Measurements from ENCODE around the gene NDUFB6. TPM values are rescaled to one million over a fixed set of nuclear protein-coding genes. Genes with fewer than 3 reads are reported as not detected.
A peak's percentile ranks its signal among the peaks of the same experiment; 100 is the strongest.

The NDUFB6 gene
- total RNA-seq, 1 experiment from 2014 or later: 46.9 TPM

- H3K27me3 ChIP-seq (ENCODE audit: insufficient read depth, low read depth): no peaks in the 10 kb centered on the region
- no peak overlapping the region for H3K27ac ChIP-seq
- no peak overlapping the region for H3K4me2 ChIP-seq
- H3K9me2 ChIP-seq (ENCODE audit: insufficient read depth): no peaks in the 10 kb centered on the region
- H3K36me3 ChIP-seq (ENCODE audit: low read depth): no peaks in the 10 kb centered on the region
- no peaks in the 10 kb centered on the region for H3K79me2 ChIP-seq (ENCODE audit: low read depth)
- ChIA-PET POLR2A (ENCODE audit: unreplicated experiment) (no interaction called here), CTCF (no interaction called here)
- BruUV-seq (replicated peaks): no TSS peak
- H3F3A ChIP-seq (ENCODE audit: insufficient read depth, low read depth): no peaks in the 10 kb centered on the region
- no peaks in the 10 kb centered on the region for H3K9me3 ChIP-seq (ENCODE audit: insufficient read depth, low read depth)
- no peaks in the 10 kb centered on the region for H3K4me1 ChIP-seq (replicated peaks; ENCODE audit: insufficient read depth)
- no peak overlapping the region for H3K4me3 ChIP-seq
- DNase-seq: no peak
- no peaks in the 10 kb centered on the region for H4K20me1 ChIP-seq (ENCODE audit: insufficient read depth)
- H2AFZ ChIP-seq: no peak overlapping the region
- intact Hi-C loops (cut with micrococcal nuclease; ENCODE audit: unreplicated experiment): no loop called here
- TF ChIP-seq EZH2 (IDR thresholded peaks at IDR 0.05; ENCODE audit: low read depth): no peak
- TF ChIP-seq, protein P1, sequence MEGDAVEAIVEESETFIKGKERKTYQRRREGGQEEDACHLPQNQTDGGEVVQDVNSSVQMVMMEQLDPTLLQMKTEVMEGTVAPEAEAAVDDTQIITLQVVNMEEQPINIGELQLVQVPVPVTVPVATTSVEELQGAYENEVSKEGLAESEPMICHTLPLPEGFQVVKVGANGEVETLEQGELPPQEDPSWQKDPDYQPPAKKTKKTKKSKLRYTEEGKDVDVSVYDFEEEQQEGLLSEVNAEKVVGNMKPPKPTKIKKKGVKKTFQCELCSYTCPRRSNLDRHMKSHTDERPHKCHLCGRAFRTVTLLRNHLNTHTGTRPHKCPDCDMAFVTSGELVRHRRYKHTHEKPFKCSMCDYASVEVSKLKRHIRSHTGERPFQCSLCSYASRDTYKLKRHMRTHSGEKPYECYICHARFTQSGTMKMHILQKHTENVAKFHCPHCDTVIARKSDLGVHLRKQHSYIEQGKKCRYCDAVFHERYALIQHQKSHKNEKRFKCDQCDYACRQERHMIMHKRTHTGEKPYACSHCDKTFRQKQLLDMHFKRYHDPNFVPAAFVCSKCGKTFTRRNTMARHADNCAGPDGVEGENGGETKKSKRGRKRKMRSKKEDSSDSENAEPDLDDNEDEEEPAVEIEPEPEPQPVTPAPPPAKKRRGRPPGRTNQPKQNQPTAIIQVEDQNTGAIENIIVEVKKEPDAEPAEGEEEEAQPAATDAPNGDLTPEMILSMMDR (conservative IDR thresholded peaks at IDR 0.05): no peak
These were observed 39.6 kb downstream of the NDUFB6 start for GRCh38 chr9:32533336-32533735.

DNA sequence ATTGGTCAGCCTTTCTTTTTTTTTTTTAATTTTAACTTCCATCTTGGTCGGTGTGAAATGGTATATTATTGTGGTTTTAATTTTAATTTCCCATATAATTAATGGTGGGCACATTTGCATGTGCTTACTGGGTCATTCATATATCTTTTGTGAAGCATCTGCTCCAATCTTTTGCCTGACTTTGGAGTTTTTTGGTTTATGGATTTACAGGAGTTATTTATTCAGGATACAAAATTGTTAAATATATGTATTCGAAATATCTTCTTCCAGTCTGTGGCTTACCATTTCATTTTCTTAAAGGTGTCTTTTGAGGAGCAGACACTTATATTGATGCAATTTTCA lies 46.3 kb downstream of the NDUFB6 start:
- CTCF ChIA-PET: interaction anchor here (0.6 to 2.1 kb wide), 11 partner anchors 19 to 679 kb away, joined by 3 to 16 read pairs (median 3); no protein-coding TSS in a partner anchor
- intact Hi-C loops (cut with micrococcal nuclease; ENCODE audit: unreplicated experiment): loop anchor here (1.0 to 2.0 kb wide), 4 partner anchors 47 to 147 kb away; partner anchors contain the start of genes ACO1 and NDUFB6
- Histone ChIP-seq H3K9me3 (ENCODE audit: insufficient read depth, low read depth) (no peaks in the 10 kb centered on the region), H2AFZ (peak overlapping the region; percentile 78), H3K27ac (peak overlapping the region; percentile 25), H3K79me2 (ENCODE audit: low read depth) (no peaks in the 10 kb centered on the region), H4K20me1 (ENCODE audit: insufficient read depth) (no peaks in the 10 kb centered on the region), H3K4me3 (peak overlapping the region; percentile 69; the same call in 1 of the 2 replicates), H3K9me2 (ENCODE audit: insufficient read depth) (no peaks in the 10 kb centered on the region), H3F3A (ENCODE audit: insufficient read depth, low read depth) (peaks cover 22% of the 10 kb centered on the region; the same call in 1 of the 2 replicates), H3K36me3 (ENCODE audit: low read depth) (no peaks in the 10 kb centered on the region), H3K4me1 (replicated peaks; ENCODE audit: insufficient read depth) (peaks cover 11% of the 10 kb centered on the region), H3K4me2 (peak overlapping the region; percentile 72), H3K27me3 (ENCODE audit: insufficient read depth, low read depth) (no peaks in the 10 kb centered on the region)
- TF ChIP-seq, protein P1 (conservative IDR thresholded peaks at IDR 0.05): peak; percentile 13; the same call in 1 of the 2 replicates
- no peak for TF ChIP-seq EZH2 (IDR thresholded peaks at IDR 0.05; ENCODE audit: low read depth)
- POLR2A ChIA-PET (ENCODE audit: unreplicated experiment): interaction anchor here (0.5 to 0.7 kb wide), 5 partner anchors 38 to 967 kb away, joined by 3 to 12 read pairs (median 5); no protein-coding TSS in a partner anchor
- BruUV-seq (replicated peaks): no TSS peak
- no peak for DNase-seq

DNA sequence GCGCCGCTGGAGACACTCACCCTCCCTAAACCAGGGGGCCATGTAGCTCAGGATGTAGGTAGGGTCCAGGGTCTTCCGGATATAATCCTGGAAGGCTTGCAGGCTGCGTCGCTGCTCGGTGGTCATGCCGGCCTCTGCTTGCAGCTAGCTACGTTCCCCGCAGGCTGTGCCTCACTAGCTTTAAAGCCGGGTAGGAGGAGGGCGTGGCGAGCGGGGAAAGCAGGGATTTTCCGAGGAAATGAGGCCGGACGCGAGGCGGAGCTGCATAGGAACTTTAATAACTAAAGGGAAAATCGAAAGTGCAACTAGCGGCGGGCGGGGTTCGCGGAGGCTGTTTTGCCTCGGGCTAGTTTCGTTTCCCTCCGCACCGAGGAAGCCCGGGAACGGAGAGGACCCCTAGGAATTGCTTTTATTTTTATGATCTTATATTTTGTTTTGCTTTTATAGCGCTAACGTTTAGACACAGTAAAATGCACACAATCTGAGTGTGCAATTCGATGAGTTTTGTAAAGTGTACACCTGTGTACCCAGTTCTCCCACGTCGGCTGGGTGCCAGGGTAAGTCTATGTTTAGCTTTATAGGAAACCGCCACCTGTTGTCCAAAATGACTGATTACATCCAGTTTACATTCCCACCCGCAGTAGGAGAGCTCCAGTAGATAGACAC lies 46.8 kb downstream of the NDUFB6 start, which contains the start of gene RIGI:
Gene RIGI (minus strand): TSS at position 156 of the 666 bp plus-strand sequence. CDS start 30 bp downstream, at position 126.
- H3K27ac ChIP-seq: peak within 1 kb of the TSS; percentile 68
- H3K79me2 ChIP-seq (ENCODE audit: low read depth): no peaks in the 10 kb centered on the region
- H3K9me2 ChIP-seq (ENCODE audit: insufficient read depth): no peaks in the 10 kb centered on the region
- peak within 1 kb of the TSS; percentile 81 for H3K4me2 ChIP-seq
- ChIA-PET POLR2A (ENCODE audit: unreplicated experiment) (interaction anchor here (0.5 to 0.7 kb wide), 6 partner anchors 26 to 131 kb away, joined by 3 to 6 read pairs (median 4); partner anchors contain the start of gene SMIM27), CTCF (interaction anchor here (0.6 to 2.1 kb wide), 11 partner anchors 18 to 678 kb away, joined by 3 to 16 read pairs (median 3); partner anchors contain the start of gene ACO1)
- peak; percentile 83 for DNase-seq
- no peaks in the 10 kb centered on the region for H4K20me1 ChIP-seq (ENCODE audit: insufficient read depth)
- peak within 1 kb of the TSS; percentile 69 for H3K4me3 ChIP-seq
- BruUV-seq (replicated peaks): no TSS peak
- no peaks in the 10 kb centered on the region for H3K9me3 ChIP-seq (ENCODE audit: insufficient read depth, low read depth)
- TF ChIP-seq, protein P1 (conservative IDR thresholded peaks at IDR 0.05): peak; percentile 66
- TF ChIP-seq EZH2 (IDR thresholded peaks at IDR 0.05; ENCODE audit: low read depth): no peak
- H3F3A ChIP-seq (ENCODE audit: insufficient read depth, low read depth): peaks cover 22% of the 10 kb centered on the region; the same call in 1 of the 2 replicates
- H3K27me3 ChIP-seq (ENCODE audit: insufficient read depth, low read depth): no peaks in the 10 kb centered on the region
- H3K4me1 ChIP-seq (replicated peaks; ENCODE audit: insufficient read depth): peaks cover 11% of the 10 kb centered on the region
- intact Hi-C loops (cut with micrococcal nuclease; ENCODE audit: unreplicated experiment): loop anchor here (1.0 to 2.0 kb wide), 4 partner anchors 47 to 147 kb away; partner anchors contain the start of genes ACO1 and NDUFB6
- peak within 1 kb of the TSS; percentile 89 for H2AFZ ChIP-seq
- H3K36me3 ChIP-seq (ENCODE audit: low read depth): no peaks in the 10 kb centered on the region

Measured in PC-9 (cell line).